NCI-H526 treated with DMSO at 0.1 percent for 48 hours (cell line): ENCODE data around the gene POTEB.
"Not testable (repeated sequence)": the region's sequence is repeated elsewhere in the genome, so short reads cannot be mapped to it uniquely, and the experiment has no call there.

Source experiments
- DNase-seq: peaks from one replicate; lab custom pipeline; 2025; lab: John Stamatoyannopoulos, UW

Gene POTEB

GRCh38 chr15:21877635-21878034, at the start of gene POTEB:
TSS of gene POTEB (minus strand) at chr15:21877735. CDS start at chr15:21877246, 489 bp downstream.
- DNase-seq, result not testable (repeated sequence)

DNA sequence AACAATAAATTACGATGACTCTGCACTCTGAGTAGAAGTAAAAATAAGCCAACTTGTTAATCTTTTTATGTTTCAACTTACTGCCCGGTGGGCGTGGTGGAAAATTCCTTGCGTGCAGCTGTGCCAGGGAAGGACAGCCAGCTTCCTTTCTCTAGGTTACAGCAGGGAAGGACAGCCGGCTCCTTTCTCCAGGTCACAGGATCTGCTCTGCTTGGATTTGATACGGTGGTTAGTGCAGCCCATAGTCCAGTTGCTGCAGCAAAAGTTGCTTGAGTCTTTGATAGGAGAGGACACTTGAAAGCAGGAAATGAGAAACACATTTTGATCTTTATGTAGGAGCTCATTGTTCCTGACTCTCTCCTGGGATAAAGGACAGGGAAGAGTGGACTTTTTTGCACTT, 13.4 kb upstream of the POTEB start:
- not testable (repeated sequence) for DNase-seq

GRCh38 chr15:21889542-21889941, 12.0 kb upstream of the POTEB start:
- not testable (repeated sequence) for DNase-seq

DNA sequence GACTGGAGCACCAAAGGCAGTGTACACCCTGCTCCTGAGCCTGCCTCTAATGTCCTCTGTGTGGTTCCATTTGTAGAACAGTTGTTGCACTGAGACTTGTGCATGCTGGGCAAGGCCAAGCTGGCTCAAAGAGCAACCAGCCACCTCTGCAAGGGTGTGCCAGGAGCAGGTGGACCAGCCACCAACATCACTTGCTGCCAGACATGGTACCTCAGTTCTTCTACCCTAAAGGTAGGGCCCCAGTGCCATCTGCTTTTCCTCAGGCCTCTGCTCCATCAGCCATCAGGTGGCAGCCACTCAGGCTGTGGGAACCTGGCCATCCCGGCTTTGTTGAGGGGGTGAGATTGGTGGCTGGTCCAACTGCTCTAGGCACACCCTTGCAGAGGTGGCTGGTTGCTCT, 38.7 kb downstream of the POTEB start:
- DNase-seq, result not testable (repeated sequence)
